Transverse colon (tissue), 3 donors: ENCODE results near the gene AFF1.

ENCODE experiments used
- CTCF ChIP-seq, 5 experiments: fragments of 200-600 bp in 3 of 5; fragments of 450-650 bp in 2 of 5; sonication (generic) in 3 of 5; IDR thresholded peaks; 1 replicate in 2 of 5; 2 replicates in 3 of 5; pipeline ENCODE4 v1.5.1; 2016 to 2017; ENCODE audit warnings: antibody characterized with exemption in 5 of 5, inconsistent platforms in 3 of 5, mild to moderate bottlenecking in 2 of 5, moderate library complexity in 1 of 5
- EP300 ChIP-seq: sonication (generic); formaldehyde crosslinking; IDR thresholded peaks from one replicate; pipeline ENCODE4 v1.6.1; 2017; ENCODE audit warnings: antibody characterized with exemption, low read depth
- POLR2A ChIP-seq: fragments of 450-650 bp; IDR thresholded peaks from one replicate; pipeline ENCODE4 v1.6.1; 2016; ENCODE audit warnings: antibody characterized with exemption, mild to moderate bottlenecking, moderate library complexity

- TF ChIP-seq CTCF (IDR thresholded peaks at IDR 0.05) = no peak
- no peak for TF ChIP-seq POLR2A
- no peak for TF ChIP-seq EP300
These were observed 17.4 kb upstream of the AFF1 start for GRCh38 chr4:86917212-86918039.
